ENCODE results near the gene CITED1. TPM values are rescaled to one million over a fixed set of nuclear protein-coding genes. Genes with fewer than 3 reads are reported as not detected.

Gene CITED1
- total and polyA plus RNA-seq, 12 donors = 0.50 to 13.5 (median 2.5) TPM; not detected in 5

DNA sequence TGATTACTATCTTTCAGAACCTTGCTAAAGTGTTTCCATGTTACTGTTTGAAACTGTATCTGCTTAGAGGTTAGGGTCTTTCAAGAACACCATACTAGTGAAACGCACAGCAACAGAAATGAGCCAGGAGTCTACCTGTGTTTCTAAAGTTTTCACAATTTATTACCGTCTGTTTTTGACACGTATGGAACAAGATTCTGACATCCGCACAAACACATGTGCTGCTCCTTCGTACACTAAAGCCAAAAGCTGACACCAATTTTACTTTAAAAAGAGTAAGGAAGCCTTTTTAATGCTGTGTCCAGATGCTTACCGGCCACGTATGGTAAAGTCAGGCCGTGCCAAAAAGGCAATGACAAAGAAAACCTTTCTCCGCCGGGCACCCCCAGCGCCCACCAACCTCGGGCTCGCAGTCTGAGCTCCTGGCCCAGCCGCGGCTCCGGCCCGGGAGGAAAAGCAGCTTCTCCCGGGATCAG is 29.2 kb downstream of the CITED1 start:
- 0 to 1% (median 0%) methylated on average over 3 to 18 of the region's 18 CpGs for WGBS, 4 donors
- Histone ChIP-seq H3K36me3 (replicated peaks in 1 of 2) (peaks cover 0 to 43% of the 10 kb centered on the region in 2 donors), H3K9me3 (replicated peaks in 1 of 3) (no peaks in the 10 kb centered on the region), H3K4me3 (peak overlapping the region in 3 of 4 donors; percentile 25 to 84 (median 84)), H3K4me1 (replicated peaks in 1 of 2) (peaks cover 10 to 23% of the 10 kb centered on the region in 2 donors), H3K27me3 (no peaks in the 10 kb centered on the region), H3K27ac (peak overlapping the region; percentile 16 to 91 (median 79))
- DNase-seq = no peak
- TF ChIP-seq POLR2A (IDR thresholded peaks at IDR 0.05) = no peak
- no peak for TF ChIP-seq CTCF (IDR thresholded peaks at IDR 0.05)
- intact Hi-C loops (cut with DNase I) = no loop called here

DNA sequence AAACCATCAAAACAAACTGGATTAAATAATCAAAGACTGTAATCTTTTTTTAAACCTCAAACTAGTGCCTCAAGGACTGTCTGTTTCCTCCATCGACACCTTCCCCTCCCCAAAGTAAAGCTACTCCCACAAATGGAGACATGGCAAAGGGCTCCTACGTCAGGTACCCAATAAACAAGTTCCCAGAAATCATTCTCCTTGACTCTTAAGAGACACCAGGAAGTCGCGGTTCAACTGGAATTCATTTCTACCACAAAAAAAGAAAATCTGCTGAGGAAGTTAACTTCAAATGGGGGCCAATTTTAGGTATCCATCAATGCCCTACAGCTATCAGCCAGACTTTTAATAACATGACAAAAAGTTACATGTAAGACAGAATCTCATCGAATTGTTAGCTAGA is 31.2 kb downstream of the CITED1 start:
- DNase-seq = no peak
- intact Hi-C loops (cut with DNase I) = no loop called here
- H3K36me3 ChIP-seq (replicated peaks in 1 of 2) = peaks cover 0 to 61% of the 10 kb centered on the region in 2 donors
- H3K9me3 ChIP-seq (replicated peaks in 1 of 3) = no peaks in the 10 kb centered on the region
- no peak for TF ChIP-seq POLR2A (IDR thresholded peaks at IDR 0.05)
- no peak for TF ChIP-seq CTCF (IDR thresholded peaks at IDR 0.05)
- no peak overlapping the region for H3K4me3 ChIP-seq
- peaks cover 10 to 31% of the 10 kb centered on the region in 2 donors for H3K4me1 ChIP-seq (replicated peaks in 1 of 2)
- H3K27ac ChIP-seq = peak overlapping the region in 1 of 5 donors; percentile 26
- H3K27me3 ChIP-seq = no peaks in the 10 kb centered on the region
- 43 to 76% (median 65%) methylated on average over 5 of the region's 5 CpGs for WGBS, 4 donors

DNA sequence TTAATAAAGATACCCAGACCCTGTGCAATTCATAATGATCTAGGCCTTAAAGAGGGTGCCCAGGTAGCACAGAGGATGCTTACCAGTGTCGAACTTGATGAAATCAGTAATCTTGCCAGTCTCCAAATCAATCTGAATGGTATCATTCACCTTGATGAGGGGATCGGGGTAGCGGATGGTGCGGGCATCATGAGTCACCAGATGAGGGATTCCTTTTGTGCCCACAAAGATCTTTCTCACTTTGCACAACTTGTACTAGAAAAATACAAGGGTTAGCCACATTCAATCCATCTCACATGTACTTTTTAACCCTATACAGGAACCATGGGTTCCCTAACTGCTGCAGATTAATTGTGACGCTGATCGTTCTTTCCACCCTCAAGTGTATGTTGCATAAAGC is 32.0 kb downstream of the CITED1 start:
- H3K4me3 ChIP-seq = no peak overlapping the region
- TF ChIP-seq CTCF (IDR thresholded peaks at IDR 0.05) = no peak
- TF ChIP-seq POLR2A (IDR thresholded peaks at IDR 0.05) = no peak
- WGBS, 4 donors = 79 to 86% (median 81%) methylated on average over 4 to 6 of the region's 6 CpGs
- no peaks in the 10 kb centered on the region for H3K27me3 ChIP-seq
- intact Hi-C loops (cut with DNase I) = no loop called here
- DNase-seq = no peak
- peaks cover 0 to 70% of the 10 kb centered on the region in 2 donors for H3K36me3 ChIP-seq (replicated peaks in 1 of 2)
- H3K4me1 ChIP-seq (replicated peaks in 1 of 2) = peaks cover 10 to 31% of the 10 kb centered on the region in 2 donors
- H3K9me3 ChIP-seq (replicated peaks in 1 of 3) = no peaks in the 10 kb centered on the region
- no peak overlapping the region for H3K27ac ChIP-seq

DNA sequence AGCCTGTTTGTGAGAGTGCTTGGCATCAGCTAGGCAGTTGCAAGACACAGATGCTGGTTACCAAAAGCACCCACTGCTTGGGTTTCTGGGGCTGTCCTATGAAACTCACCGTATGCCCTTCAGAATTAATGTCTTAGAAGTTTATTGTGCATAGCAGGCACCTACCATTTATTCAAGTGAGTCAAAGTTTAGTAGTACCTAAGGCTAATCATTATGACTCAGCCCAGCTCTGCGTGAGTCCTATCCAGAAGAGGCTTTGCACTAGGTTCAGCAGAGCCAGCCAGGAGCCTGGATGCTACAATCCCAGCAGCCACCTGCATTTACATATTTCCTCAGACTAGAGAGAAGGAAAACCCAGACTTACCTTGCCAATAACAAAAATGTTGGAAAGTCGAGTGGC is 32.8 kb downstream of the CITED1 start:
- Histone ChIP-seq H3K36me3 (replicated peaks in 1 of 2) (peaks cover 0 to 77% of the 10 kb centered on the region in 2 donors), H3K9me3 (replicated peaks in 1 of 3) (no peaks in the 10 kb centered on the region), H3K27me3 (no peaks in the 10 kb centered on the region), H3K4me3 (no peak overlapping the region), H3K27ac (no peak overlapping the region), H3K4me1 (replicated peaks in 1 of 2) (peaks cover 10 to 31% of the 10 kb centered on the region in 2 donors)
- 54 to 79% (median 66%) methylated on average over 1 to 3 of the region's 3 CpGs for WGBS, 4 donors
- intact Hi-C loops (cut with DNase I) = no loop called here
- TF ChIP-seq CTCF (IDR thresholded peaks at IDR 0.05) (no peak), POLR2A (IDR thresholded peaks at IDR 0.05) (no peak)
- no peak for DNase-seq
